Smooth muscle cell of the brain vasculature (primary cell): ENCODE measurements around the gene DCAF11.

Experiments used
- DNase-seq: peaks from one replicate; pipeline ENCODE4 v3.0.0-alpha.2; 2012; ENCODE audit warnings: low read depth, low spot score

DCAF11 gene

DNA sequence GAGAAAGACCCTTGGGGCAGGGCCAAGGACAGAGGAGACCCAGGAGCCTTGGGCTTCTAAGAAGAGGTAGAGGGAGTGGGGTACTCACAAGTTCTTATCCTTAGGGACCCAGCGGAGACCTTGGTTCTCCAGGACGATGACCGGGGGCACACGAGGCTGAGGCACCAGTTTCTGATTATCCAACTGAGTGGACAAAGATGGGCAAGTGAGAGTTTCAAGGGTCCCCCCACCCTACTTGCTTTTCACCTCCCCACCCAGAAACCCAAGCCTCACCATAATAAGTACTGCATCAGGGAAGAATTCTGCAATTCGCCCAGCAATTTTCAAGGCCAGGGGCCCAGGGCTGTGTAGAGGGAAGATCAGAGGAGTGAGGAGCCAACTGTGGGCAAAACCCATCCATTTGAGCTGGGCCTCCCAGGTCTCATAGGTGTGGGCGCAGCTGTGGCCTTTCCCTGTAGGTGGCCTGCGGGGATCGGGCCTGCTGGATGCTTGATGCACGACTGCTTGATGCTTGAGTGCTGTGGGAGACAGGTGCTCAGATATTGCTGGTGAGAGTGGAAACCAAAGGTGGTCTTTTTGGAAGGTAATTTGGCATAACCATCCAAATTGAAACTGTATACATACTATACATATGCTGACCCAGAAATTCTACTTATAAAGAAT is 24.8 kb downstream of the DCAF11 start:
- no peak for DNase-seq

DNA sequence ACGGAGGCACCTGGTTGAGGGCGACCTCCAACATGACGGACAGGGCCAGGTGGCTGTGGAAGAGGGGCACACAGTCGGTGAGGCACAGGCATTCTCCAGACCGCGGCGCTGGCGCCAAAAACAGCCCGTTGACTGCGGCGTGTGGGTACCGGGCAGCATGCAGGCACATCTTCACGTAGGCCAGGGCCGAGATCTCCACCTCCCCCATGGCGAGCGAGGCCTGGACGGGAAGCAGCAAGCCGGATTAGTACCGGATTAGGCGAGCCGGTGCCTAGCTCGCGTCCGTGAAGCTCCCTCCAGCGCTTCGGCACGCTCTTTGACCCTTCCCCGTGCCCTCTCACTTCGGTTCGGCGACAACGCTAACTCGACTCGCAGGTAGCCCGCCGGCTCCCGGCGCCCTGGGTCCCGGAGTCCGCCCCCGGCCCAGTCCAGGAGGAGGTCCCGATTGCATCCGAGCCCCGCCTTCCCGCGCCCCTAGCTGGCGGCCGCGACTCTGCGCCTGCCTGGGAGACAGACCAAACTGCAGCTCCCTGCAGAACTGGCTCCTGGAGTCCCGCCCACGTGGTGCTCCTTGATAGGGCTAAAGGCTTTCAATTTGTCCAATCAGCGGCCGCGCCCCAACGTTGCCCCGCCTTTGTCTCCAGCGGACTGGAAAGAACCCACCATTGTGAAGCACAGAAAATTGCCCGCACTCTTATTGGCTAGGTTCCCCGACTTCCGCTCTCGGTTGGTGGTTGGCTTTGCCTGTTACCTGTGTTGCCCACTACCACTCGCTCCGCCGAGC is 26.7 kb downstream of the DCAF11 start, which contains the start of gene EMC9:
TSS of gene EMC9 (minus strand) at position 495 of the 784 bp plus-strand sequence. CDS start at position 208, 287 bp downstream.
- peak; percentile 98 for DNase-seq

DNA sequence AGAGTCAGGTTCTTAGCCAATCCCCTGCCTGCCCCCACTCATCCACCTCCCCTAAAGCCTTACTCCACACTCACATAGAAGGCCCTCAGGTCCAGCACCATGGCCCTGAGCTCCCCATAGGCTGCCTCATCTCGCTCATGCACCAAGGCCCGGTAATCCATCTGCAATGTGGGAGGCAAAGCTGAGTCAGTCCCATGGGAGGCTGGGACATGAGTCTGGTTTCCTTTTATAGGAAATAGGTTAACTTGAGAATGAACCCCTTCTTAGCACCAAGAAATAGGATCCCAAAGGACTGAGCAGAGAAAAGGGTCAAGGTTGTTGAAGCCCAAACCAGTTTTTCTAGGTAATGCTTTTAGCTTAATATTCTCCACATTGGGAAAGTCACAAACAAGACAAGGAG is 28.9 kb downstream of the DCAF11 start:
- no peak for DNase-seq

DNA sequence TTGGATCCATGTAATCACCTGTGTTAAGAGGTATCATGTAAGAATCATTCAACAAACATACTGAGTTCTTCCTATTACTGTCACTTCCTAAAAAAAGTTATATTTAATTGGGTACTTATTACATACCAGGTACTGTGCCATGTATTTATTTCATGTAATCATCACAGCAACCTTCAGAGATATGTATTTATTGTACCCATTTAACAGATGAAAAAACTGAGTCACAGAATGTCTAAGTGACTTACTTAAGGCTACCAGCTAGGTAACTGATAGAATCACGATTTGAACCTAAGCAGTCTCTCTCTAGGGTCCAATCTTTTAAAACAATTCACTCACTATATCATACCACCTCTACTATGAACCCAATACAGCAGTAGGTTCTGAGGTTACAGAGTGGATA is 29.9 kb downstream of the DCAF11 start:
- DNase-seq: no peak

DNA sequence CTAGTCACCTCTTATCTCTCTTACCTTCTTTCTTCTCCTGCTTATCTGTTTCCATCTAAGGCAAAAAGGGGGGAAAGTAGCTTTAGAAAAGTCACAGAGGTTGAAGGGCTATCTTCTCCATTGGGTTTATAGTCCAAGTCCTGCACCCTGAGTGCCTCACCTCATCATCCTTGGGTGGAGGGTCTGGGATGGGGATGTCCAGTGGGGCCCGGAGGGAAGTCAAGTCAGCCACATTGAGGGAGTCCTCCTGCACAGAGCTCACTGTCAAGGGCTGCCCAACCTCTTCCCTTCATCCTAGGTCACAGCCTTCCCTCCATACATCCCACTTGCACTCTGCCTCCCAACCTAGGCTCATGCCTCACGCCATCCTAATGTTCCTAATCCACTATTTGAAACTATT is 30.6 kb downstream of the DCAF11 start:
- DNase-seq: no peak

DNA sequence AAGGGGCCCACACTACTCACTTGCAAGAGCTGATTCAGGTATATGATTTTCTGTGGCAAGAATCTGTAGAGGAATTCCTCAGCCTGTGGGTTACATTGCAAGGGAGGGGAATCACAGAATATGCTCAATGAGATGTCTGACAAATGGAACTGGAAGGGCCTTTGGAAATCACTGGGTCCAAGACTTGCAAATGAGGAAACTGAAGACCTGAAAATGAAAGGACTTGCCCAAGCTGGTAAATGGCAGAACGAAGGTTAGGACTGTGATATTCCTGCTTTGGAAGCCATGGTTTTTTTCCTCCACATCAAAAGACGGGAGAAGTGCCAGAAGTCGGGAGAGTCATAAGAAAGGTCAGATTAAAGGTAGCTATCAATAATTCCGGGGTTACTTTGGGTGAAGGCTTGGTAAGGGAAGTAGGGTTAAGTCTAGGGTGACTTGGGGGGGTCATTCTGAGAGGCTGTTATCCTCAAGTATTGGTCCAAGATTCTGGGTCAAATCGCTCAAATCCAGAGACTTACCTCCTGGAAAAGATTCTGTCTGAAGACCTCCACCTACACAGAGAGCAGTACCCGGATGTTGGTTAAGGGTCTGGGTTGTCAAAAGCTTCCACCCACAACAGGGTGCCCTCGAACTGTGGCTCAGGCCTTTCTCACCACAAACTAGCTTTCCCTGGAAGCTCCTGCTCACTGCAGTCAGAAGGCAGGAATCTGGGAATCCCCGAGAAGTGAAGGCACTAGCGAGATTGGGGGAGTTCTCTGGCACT is 31.3 kb downstream of the DCAF11 start:
- peak; percentile 21 for DNase-seq

DNA sequence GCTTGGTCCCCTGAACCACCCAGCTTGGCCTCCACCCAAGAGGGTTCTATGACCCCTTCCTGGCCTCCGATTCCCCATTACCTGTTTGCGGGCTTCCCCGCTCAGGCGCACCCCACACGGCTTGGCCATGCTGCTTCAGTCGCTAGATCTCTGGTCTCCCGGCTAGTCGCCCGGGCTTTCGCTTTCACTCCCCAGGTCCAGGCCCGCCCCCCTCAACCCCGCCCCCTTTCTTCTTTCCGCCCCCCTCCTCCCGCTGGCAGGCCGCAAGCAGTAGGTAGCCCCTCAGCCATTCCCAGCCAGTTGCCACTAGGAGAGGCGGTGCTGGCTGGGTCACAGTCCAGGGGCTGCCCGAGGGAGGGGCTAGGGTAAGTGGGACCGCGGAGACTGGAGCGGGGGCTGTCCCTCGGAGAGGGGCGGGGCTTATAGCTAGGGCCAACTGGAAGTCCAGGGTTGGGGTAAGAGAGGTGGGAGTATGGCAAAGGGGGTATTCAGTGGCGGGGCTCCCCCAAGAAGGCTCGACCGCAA is 31.9 kb downstream of the DCAF11 start, which contains the start of gene PSME2:
TSS of gene PSME2 (minus strand) at position 158 of the 525 bp plus-strand sequence. CDS start at position 129, 29 bp downstream.
- DNase-seq: peak; percentile 90

DNA sequence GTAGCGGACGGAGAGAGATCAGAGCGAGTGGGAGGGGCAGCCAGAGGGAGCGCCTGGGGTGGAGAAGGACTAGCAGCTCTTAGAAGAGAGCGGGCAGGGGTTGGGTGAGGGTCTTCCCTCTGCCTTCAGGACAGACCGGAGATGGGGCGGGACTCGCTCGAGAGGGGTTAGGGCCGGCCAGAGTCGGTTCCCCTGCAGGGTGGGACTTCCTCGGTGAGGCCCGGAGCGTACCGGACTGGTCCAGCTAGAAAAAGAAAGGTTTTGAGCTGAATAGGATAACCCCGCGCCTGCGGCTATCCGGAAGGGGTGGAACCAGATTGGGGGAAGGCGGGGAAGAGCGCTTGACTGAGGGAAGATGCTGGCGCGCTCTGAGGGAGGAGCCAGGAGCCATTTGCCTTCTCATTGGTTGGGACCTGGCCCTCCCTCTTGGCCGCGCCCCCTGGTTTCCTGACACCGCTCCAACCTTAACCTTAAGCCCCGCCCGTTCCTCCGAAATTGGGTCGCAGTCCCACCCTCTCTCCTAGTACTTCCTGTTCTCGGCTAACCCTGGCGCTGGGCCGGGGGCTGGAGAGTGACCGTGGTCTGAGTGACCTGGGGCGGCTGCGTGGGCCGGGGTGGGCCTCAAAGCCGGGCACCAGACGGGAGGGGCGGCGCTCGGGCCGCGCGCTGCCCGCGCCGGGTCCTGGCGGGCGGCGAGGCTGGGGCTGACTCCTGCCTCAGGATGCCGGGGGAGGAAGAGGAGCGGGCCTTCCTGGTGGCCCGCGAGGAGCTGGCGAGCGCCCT is 32.6 kb downstream of the DCAF11 start, which contains the start of gene RNF31:
TSS of gene RNF31 (plus strand) at position 521 of the 783 bp plus-strand sequence. CDS start at position 722, 201 bp downstream.
- DNase-seq: peak; percentile 98

DNA sequence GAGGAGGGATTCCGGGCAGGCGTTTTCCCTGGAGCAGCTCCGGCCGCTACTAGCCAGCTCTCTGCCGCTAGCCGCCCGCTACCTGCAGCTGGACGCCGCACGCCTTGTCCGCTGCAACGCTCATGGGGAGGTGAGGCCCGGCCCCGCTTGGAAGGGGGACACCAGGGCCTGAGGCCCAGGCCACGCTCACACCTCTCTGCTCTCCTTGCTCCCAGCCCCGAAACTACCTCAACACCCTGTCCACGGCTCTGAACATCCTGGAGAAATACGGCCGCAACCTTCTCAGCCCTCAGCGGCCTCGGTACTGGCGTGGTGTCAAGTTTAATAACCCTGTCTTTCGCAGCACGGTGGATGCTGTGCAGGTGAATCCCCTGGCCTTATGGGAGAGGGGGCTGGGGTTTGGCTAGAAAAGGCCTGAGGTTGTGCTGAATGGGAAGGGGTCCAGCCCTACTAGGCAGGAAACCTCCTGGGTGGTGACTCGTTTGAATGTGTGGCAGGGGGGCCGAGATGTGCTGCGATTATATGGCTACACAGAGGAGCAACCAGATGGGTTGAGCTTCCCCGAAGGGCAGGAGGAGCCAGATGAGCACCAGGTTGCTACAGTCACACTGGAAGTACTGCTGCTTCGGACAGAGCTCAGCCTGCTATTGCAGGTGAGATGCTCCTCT is 33.3 kb downstream of the DCAF11 start:
- no peak for DNase-seq

DNA sequence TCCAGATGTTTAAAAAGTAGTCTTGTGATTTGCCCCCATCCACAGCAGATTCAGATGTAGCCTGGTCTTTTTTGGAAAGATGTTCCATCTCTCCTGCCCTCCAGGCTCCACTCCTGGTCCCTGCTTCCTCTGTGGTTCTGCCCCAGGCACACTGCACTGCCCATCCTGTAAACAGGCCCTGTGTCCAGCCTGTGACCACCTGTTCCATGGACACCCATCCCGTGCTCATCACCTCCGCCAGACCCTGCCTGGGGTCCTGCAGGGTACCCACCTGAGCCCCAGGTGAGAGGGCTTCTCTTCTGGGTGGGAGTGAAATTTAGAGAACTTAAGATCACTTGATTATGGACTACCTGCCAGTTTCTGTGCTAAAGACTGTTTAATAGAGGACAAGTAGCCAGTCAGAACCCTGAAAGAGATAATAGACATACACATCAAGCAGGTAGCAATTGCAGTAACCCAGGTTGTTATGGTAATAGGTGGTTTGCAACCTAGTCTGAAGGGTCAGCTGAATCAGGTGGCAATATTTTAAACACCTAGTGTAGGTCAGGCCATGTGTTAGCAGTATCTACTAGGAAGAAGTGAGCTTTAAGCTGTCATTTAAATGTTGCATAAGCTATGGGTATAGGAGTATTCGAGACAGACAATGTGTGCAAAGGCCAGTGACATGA is 34.9 kb downstream of the DCAF11 start:
- DNase-seq: no peak

DNA sequence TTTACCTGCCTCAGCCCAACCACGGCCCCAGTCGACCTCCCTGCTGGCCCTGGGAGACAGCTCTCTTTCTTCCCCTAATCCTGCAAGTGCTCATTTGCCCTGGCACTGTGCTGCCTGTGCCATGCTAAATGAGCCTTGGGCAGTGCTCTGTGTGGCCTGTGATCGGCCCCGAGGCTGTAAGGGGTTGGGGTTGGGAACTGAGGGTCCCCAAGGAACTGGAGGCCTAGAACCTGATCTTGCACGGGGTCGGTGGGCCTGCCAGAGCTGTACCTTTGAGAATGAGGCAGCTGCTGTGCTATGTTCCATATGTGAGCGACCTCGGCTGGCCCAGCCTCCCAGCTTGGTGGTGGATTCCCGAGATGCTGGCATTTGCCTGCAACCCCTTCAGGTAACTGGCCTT is 35.5 kb downstream of the DCAF11 start:
- no peak for DNase-seq

DNA sequence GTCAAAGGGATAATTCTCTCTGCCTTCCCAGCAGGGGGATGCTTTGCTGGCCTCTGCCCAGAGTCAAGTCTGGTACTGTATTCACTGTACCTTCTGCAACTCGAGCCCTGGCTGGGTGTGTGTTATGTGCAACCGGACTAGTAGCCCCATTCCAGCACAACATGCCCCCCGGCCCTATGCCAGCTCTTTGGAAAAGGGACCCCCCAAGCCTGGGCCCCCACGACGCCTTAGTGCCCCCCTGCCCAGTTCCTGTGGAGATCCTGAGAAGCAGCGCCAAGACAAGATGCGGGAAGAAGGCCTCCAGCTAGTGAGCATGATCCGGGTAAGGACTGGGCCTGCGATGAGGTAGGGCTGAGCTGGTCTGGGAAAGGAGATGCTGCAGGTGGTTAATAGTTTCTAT is 36.0 kb downstream of the DCAF11 start:
- no peak for DNase-seq

DNA sequence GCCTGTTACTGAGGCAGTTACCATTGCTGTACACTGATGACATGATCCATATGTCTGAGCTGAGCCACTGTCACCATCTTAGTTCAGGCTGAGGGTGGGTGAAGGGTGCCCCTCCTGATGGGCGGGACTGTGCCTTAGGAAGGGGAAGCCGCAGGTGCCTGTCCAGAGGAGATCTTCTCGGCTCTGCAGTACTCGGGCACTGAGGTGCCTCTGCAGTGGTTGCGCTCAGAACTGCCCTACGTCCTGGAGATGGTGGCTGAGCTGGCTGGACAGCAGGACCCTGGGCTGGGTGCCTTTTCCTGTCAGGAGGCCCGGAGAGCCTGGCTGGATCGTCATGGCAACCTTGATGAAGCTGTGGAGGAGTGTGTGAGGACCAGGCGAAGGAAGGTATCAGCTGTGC is 36.4 kb downstream of the DCAF11 start:
- DNase-seq: no peak

DNA sequence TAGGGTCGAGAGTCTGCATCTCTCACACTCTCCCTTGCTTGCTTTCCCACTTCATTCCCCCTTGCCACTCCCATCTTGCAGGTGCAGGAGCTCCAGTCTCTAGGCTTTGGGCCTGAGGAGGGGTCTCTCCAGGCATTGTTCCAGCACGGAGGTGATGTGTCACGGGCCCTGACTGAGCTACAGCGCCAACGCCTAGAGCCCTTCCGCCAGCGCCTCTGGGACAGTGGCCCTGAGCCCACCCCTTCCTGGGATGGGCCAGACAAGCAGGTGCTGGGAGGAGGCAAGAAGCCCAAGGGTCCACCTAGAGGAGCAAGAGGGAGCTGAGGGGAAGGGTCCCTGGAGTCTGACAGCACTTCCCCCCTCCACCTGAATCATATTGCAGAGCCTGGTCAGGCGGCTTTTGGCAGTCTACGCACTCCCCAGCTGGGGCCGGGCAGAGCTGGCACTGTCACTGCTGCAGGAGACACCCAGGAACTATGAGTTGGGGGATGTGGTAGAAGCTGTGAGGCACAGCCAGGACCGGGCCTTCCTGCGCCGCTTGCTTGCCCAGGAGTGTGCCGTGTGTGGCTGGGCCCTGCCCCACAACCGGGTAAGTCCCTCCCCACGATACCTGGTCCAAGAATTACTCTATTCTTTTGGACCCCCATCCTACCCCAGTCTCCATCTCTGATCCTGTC is 37.0 kb downstream of the DCAF11 start:
- no peak for DNase-seq

DNA sequence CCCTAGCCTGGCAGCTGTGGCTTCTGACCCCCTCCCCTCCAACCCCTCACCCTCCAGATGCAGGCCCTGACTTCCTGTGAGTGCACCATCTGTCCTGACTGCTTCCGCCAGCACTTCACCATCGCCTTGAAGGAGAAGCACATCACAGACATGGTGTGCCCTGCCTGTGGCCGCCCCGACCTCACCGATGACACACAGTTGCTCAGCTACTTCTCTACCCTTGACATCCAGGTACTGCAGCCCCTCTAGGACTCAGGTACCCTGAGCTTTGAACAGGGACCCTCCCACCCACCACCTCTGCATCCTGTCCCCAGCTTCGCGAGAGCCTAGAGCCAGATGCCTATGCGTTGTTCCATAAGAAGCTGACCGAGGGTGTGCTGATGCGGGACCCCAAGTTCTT is 40.5 kb downstream of the DCAF11 start:
- no peak for DNase-seq

DNA sequence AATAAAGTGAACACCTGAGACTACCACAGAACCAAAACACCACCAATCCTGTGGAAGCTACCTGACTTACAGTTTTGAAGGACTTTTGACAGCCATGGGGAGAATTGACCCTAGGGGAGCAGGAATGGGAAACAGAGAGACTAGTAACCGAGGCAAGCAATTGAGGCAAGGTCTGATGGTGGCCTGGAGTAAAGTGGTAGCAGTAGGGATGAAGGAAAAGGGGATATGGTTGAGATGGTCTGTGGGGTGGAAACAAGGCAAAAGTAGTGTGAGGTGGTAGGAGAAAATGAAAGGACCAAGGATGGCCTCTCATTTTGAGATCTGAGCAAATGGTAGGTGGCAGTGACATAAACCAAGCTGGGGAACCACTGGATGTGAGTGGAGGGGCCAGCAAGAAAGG is 42.3 kb downstream of the DCAF11 start:
- DNase-seq: no peak

DNA sequence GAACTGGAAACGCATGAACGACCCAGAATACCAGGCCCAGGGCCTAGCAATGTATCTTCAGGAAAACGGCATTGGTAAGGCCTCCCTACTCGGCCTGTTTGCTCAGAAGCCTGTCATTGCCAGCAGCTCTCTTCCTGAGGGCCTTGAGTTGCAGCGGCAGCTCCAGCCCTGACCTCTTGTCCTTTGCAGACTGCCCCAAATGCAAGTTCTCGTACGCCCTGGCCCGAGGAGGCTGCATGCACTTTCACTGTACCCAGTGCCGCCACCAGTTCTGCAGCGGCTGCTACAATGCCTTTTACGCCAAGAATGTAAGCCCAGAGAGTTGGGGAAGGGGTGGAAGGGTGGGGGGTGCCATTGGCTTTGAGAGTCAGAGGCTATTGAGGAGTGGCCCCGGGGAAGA is 42.8 kb downstream of the DCAF11 start:
- DNase-seq: no peak

DNA sequence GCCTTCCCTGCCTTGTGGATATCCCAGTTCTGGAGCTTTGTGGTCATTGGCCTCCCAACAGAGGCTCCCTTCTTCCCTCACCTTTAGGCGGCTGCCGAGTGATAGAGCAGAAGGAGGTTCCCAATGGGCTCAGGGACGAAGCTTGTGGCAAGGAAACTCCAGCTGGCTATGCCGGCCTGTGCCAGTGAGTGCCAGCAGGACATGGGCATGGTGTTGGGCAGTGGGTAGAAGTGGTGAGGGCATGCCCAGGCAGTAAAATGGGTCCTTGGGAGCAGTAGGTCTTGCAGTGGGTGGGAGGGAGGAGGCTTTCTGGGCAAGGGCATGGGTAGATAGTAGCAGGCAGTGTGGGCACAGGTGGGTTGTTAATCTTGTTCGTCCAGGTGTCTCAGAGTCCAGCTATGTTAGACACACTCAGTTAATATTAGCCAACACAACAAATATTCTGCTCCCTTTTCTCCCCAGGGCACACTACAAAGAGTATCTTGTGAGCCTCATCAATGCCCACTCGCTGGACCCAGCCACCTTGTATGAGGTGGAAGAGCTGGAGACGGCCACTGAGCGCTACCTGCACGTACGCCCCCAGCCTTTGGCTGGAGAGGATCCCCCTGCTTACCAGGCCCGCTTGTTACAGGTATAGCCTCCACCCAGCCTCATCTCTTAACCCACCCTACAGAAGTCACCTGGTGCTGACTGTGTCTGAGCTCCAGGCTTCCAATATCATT is 45.4 kb downstream of the DCAF11 start:
- DNase-seq: no peak

DNA sequence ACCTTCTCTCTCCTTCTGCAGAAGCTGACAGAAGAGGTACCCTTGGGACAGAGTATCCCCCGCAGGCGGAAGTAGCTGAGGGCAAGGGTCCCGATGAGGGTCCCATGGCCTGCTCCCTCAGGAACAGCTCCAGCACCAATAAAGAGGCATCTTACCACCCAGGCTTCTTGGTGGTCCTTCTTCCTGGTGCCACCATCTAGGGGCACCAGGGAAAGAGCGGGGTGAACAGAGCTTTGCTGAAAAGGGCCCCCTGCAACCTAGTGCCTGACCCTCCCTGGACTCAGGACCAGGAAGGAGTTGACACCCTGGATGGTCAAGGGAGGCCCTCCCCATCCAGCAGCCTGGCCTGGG is 45.9 kb downstream of the DCAF11 start:
- DNase-seq: no peak
